Measurements from ENCODE around the gene SENP1. TPM values are rescaled to one million over a fixed set of nuclear protein-coding genes. Genes with fewer than 3 reads are reported as not detected.

The SENP1 gene
- total RNA-seq, 4 donors from 2014 or later: 2.2 to 20.3 (median 10.5) TPM

DNA sequence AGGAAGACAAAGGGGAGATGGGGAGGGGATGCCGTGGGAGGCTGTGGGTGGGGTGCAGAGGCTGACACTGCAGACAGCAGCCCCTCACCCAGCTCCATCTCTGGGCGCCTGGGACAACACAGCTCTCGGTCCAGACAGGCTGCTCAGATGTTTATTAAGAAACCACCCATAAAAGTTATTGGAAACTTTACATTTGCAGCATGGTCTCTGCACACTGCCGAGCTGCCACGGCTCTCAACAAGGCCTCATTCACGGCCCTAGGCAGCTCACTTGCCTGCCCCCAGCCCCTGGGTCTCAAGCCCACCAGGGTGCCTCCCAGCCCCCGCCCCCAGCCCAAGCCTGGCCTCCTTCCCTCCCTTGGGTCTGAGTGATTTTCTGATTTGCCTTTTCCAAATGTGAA is 80.6 kb downstream of the SENP1 start:
- peaks cover 8% of the 10 kb centered on the region for H3K27me3 ChIP-seq
- no peaks in the 10 kb centered on the region for H3K9me3 ChIP-seq
- H3K4me3 ChIP-seq: no peak overlapping the region
- H3K36me3 ChIP-seq: no peaks in the 10 kb centered on the region
- WGBS, 2 donors (ENCODE audit: low coverage in 1 of 2): 75% methylated on average over 7 of the region's 7 CpGs; no CpG with 5 or more reads in 1 of the 2 donors
- intact Hi-C loops (cut with DNase I; ENCODE audit: low total_unique reads) (no loop called here), in situ Hi-C loops (cut with MboI; ENCODE audit: low pct_ligation_motif_present in 1 of 4, low pct_unique_long_range_greater_than_20kb in 1 of 4, low sequenced_read_pairs in 3 of 4) (no loop called here)
- no peak overlapping the region for H3K27ac ChIP-seq
- peaks cover 0 to 21% (median 13%) of the 10 kb centered on the region in 4 donors for H3K4me1 ChIP-seq
- TF ChIP-seq, protein P1, sequence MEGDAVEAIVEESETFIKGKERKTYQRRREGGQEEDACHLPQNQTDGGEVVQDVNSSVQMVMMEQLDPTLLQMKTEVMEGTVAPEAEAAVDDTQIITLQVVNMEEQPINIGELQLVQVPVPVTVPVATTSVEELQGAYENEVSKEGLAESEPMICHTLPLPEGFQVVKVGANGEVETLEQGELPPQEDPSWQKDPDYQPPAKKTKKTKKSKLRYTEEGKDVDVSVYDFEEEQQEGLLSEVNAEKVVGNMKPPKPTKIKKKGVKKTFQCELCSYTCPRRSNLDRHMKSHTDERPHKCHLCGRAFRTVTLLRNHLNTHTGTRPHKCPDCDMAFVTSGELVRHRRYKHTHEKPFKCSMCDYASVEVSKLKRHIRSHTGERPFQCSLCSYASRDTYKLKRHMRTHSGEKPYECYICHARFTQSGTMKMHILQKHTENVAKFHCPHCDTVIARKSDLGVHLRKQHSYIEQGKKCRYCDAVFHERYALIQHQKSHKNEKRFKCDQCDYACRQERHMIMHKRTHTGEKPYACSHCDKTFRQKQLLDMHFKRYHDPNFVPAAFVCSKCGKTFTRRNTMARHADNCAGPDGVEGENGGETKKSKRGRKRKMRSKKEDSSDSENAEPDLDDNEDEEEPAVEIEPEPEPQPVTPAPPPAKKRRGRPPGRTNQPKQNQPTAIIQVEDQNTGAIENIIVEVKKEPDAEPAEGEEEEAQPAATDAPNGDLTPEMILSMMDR (IDR thresholded peaks at IDR 0.05): no peak
- TF ChIP-seq EP300 (IDR thresholded peaks at IDR 0.05; ENCODE audit: low read depth): no peak
- no peak for TF ChIP-seq POLR2AphosphoS5 (IDR thresholded peaks at IDR 0.05)
- TF ChIP-seq POLR2A (IDR thresholded peaks at IDR 0.05): no peak
- DNase-seq: no peak

DNA sequence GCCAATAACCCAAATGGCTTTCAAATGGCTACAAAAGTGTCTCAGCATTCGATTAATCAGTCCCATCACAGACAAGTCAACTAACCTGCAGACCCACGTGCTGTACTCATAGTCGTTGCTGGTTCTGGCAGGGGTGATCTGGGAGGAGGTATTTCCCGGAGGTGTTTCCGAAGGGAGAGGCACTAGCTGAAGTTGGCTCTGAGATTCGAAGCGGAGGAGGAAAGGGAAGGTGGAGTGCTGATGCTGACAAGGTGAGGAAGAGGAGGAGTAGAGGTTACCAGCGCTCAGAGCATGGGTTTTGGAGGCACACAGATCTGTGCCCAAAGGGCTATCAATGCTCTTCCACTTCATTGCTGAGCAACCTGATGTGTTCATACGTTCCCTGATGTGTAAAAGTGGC is 81.1 kb downstream of the SENP1 start:
- 82 to 86% methylated on average over 7 to 9 of the region's 9 CpGs for WGBS, 2 donors (ENCODE audit: low coverage in 1 of 2)
- intact Hi-C loops (cut with DNase I; ENCODE audit: low total_unique reads) (no loop called here), in situ Hi-C loops (cut with MboI; ENCODE audit: low pct_ligation_motif_present in 1 of 4, low pct_unique_long_range_greater_than_20kb in 1 of 4, low sequenced_read_pairs in 3 of 4) (no loop called here)
- Histone ChIP-seq H3K27me3 (peaks cover 8% of the 10 kb centered on the region), H3K4me1 (peaks cover 0 to 21% (median 10%) of the 10 kb centered on the region in 4 donors), H3K36me3 (no peaks in the 10 kb centered on the region), H3K9me3 (no peaks in the 10 kb centered on the region), H3K4me3 (no peak overlapping the region), H3K27ac (no peak overlapping the region)
- TF ChIP-seq, protein P1 (IDR thresholded peaks at IDR 0.05): no peak
- TF ChIP-seq EP300 (IDR thresholded peaks at IDR 0.05; ENCODE audit: low read depth) (no peak), POLR2A (IDR thresholded peaks at IDR 0.05) (no peak), POLR2AphosphoS5 (IDR thresholded peaks at IDR 0.05) (no peak)
- DNase-seq: no peak

DNA sequence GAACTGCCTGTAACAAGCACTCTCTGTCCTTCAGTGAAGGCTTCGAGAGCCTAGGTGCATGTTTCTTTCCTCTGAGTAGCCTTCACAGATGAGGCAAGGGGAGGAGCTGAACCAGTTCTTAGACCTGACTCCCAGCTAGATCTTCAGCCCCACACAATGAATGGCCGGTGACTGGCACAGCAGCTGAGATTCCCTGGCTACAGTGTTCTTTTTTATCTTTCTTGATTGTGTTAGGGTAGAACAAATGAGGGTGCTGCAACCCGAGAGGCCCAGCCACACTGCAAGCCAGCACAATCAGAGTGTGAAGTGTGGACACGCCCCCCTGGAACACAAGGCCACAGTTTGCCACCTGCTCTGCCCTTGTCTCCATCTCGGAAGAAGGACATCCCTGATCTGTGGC is 82.5 kb downstream of the SENP1 start:
- Histone ChIP-seq H3K4me1 (peaks cover 0 to 21% (median 6%) of the 10 kb centered on the region in 4 donors), H3K4me3 (no peak overlapping the region), H3K36me3 (no peaks in the 10 kb centered on the region), H3K27ac (no peak overlapping the region), H3K9me3 (no peaks in the 10 kb centered on the region), H3K27me3 (peaks cover 8% of the 10 kb centered on the region)
- intact Hi-C loops (cut with DNase I; ENCODE audit: low total_unique reads): no loop called here
- in situ Hi-C loops (cut with MboI; ENCODE audit: low pct_ligation_motif_present in 1 of 4, low pct_unique_long_range_greater_than_20kb in 1 of 4, low sequenced_read_pairs in 3 of 4): no loop called here
- 39% methylated on average over 5 of the region's 5 CpGs; no CpG with 5 or more reads in 1 of the 2 donors for WGBS, 2 donors (ENCODE audit: low coverage in 1 of 2)
- DNase-seq: no peak
- no peak for TF ChIP-seq POLR2AphosphoS5 (IDR thresholded peaks at IDR 0.05)
- no peak for TF ChIP-seq POLR2A (IDR thresholded peaks at IDR 0.05)
- TF ChIP-seq, protein P1 (IDR thresholded peaks at IDR 0.05): no peak
- no peak for TF ChIP-seq EP300 (IDR thresholded peaks at IDR 0.05; ENCODE audit: low read depth)

DNA sequence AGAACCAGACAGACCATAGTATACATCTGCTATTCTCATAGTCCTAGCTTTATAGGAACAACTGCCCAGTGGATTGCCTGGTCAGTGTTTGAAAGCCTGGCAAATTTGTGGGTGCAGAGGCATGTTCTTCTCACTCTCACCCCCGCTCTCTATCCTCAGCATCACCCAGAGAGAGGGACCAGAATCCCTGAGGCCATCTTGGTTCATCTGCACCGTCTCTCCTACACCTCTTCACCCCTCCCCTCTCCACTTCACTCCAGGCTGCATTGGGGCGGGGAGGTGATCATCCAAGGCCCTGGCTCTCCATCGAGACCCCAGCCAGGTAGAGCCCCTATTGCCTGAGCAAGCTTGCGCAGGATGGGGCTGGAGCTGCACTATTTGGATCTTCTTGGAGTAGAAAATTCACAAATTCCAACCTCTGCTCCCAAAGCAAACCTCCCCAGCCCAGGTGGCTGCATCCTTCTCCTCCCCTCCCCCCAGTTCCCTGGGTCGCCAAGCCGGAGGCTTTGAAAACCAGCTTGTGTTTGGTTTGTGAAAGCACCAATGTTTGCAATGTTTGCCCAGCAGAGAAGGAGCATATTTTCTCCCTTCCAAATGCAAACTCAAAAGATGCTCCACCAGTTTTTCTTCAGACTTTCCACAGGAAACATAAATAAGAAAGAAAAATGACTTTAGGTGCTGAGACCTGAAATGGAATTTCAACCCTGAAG is 83.0 kb downstream of the SENP1 start:
- TF ChIP-seq EP300 (IDR thresholded peaks at IDR 0.05; ENCODE audit: low read depth): no peak
- TF ChIP-seq POLR2A (IDR thresholded peaks at IDR 0.05): no peak
- TF ChIP-seq, protein P1 (IDR thresholded peaks at IDR 0.05): no peak
- TF ChIP-seq POLR2AphosphoS5 (IDR thresholded peaks at IDR 0.05): no peak

More for the DNA sequence above, 83.0 kb downstream of the SENP1 start:
- no peak for DNase-seq
- Histone ChIP-seq H3K4me3 (no peak overlapping the region), H3K36me3 (no peaks in the 10 kb centered on the region), H3K27ac (no peak overlapping the region), H3K4me1 (peaks cover 0 to 25% (median 8%) of the 10 kb centered on the region in 4 donors), H3K27me3 (peaks cover 8% of the 10 kb centered on the region), H3K9me3 (no peaks in the 10 kb centered on the region)
- 63 to 70% methylated on average over 2 to 7 of the region's 7 CpGs for whole genome bisulfite sequencing, 2 donors (ENCODE audit: low coverage in 1 of 2)
- in situ Hi-C loops (cut with MboI; ENCODE audit: low pct_ligation_motif_present in 1 of 4, low pct_unique_long_range_greater_than_20kb in 1 of 4, low sequenced_read_pairs in 3 of 4) (no loop called here), intact Hi-C loops (cut with DNase I; ENCODE audit: low total_unique reads) (no loop called here)
